Activated CD4-positive, alpha-beta T cell treated with anti-CD3 and anti-CD28 coated beads, Interleukin-2, amount 50 U/mL, for 24 hours (primary cell): Measurements from ENCODE around the gene IGF1R.

Experiments used
- DNase-seq, 2 donors: peaks; one replicate each; pipeline ENCODE4 v3.0.0-alpha.2; 2020; ENCODE audit warnings: low read depth in 1 of 2, low spot score in 1 of 2

The IGF1R gene

GRCh38 chr15:98904544-98904943 lies 256.2 kb downstream of the IGF1R start:
- DNase-seq: no peak

GRCh38 chr15:98905963-98906711 lies 257.8 kb downstream of the IGF1R start:
- DNase-seq: no peak

GRCh38 chr15:98906712-98907083 lies 258.4 kb downstream of the IGF1R start:
- no peak for DNase-seq

- no peak for DNase-seq
Measured at GRCh38 chr15:98907927-98908471, 259.7 kb downstream of the IGF1R start.

- no peak for DNase-seq
Measured at GRCh38 chr15:98909968-98910885, 261.9 kb downstream of the IGF1R start.

- DNase-seq: no peak
Measured at GRCh38 chr15:98914626-98915025, 266.3 kb downstream of the IGF1R start.

- DNase-seq: no peak
Measured at GRCh38 chr15:98916826-98917225, 268.5 kb downstream of the IGF1R start.

- DNase-seq: no peak
Measured at GRCh38 chr15:98917417-98917816, 269.1 kb downstream of the IGF1R start.

GRCh38 chr15:98920091-98920880 lies 271.9 kb downstream of the IGF1R start:
- DNase-seq: no peak

- DNase-seq: no peak
Measured at GRCh38 chr15:98923171-98923570, 274.8 kb downstream of the IGF1R start.

GRCh38 chr15:98923579-98923978 lies 275.2 kb downstream of the IGF1R start:
- DNase-seq: no peak

GRCh38 chr15:98924401-98925049 lies 276.2 kb downstream of the IGF1R start:
- DNase-seq: no peak

- DNase-seq: no peak
Measured at GRCh38 chr15:98926236-98926635, 277.9 kb downstream of the IGF1R start.

GRCh38 chr15:98927022-98927421 lies 278.7 kb downstream of the IGF1R start:
- no peak for DNase-seq

GRCh38 chr15:98927996-98928395 lies 279.7 kb downstream of the IGF1R start:
- DNase-seq: no peak

GRCh38 chr15:98930576-98930975 lies 282.2 kb downstream of the IGF1R start:
- no peak for DNase-seq

GRCh38 chr15:98931004-98931403 lies 282.7 kb downstream of the IGF1R start:
- DNase-seq: no peak

- DNase-seq: no peak
Measured at GRCh38 chr15:98933406-98933805, 285.1 kb downstream of the IGF1R start.

- DNase-seq: no peak
Measured at GRCh38 chr15:98935736-98936135, 287.4 kb downstream of the IGF1R start.

GRCh38 chr15:98937413-98938104 lies 289.2 kb downstream of the IGF1R start:
- DNase-seq: no peak
